ENCODE results near the gene NOTCH1.

DNA sequence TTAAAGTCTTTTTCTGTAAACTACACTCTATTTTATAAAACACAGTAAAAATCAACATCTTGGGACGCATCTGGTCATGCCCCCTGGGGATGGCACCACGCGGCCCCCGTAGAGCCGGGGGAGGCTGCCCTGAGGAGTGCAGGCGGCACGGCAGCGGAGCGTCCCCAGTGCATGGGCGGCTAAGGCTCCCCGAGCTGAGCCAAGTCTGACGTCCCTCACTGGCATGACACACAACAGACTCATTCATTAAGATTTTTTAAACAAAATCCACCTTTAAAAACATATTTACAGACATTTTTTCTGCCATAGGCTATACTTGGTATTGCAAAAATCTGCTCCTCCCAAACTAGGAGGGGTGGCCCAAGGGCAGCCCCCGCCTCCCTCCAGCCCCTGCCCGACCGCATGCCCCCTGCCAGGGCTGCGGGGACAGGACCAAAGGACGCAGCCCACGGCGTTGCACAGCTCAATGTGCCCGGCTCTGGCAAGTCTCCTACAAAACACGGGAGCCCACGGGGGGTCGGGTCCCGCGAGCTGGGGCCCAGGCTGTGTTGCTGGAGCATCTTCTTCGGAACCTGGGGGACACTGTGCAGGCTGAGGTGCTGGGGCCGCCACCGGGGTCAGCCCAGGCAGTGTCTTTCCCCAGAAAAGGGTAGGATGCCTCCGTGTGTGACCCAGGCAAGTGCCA lies 51.2 kb downstream of the NOTCH1 start:
- TF ChIP-seq POLR2AphosphoS5 (IDR thresholded peaks at IDR 0.05; ENCODE audit: low read depth) (no peak), GABPA (IDR thresholded peaks at IDR 0.05; ENCODE audit: low read depth) (no peak)
- TF ChIP-seq, protein P1, sequence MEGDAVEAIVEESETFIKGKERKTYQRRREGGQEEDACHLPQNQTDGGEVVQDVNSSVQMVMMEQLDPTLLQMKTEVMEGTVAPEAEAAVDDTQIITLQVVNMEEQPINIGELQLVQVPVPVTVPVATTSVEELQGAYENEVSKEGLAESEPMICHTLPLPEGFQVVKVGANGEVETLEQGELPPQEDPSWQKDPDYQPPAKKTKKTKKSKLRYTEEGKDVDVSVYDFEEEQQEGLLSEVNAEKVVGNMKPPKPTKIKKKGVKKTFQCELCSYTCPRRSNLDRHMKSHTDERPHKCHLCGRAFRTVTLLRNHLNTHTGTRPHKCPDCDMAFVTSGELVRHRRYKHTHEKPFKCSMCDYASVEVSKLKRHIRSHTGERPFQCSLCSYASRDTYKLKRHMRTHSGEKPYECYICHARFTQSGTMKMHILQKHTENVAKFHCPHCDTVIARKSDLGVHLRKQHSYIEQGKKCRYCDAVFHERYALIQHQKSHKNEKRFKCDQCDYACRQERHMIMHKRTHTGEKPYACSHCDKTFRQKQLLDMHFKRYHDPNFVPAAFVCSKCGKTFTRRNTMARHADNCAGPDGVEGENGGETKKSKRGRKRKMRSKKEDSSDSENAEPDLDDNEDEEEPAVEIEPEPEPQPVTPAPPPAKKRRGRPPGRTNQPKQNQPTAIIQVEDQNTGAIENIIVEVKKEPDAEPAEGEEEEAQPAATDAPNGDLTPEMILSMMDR (IDR thresholded peaks at IDR 0.05; ENCODE audit: insufficient read depth, low read length) = no peak

All from HL-60 (cell line).